SK-N-SH treated with all-trans-retinoic acid at 6 μM for 48 hours (cell line): ENCODE measurements around the gene SPRR4.

Experiments
- ARNTL ChIP-seq: fragments of 450-650 bp; formaldehyde crosslinking; IDR thresholded peaks from 2 replicates; pipeline ENCODE4 v1.5.0; 2020; ENCODE audit warnings: low read depth, mild to moderate bottlenecking, moderate library complexity, borderline replicate concordance
- CREB5 ChIP-seq: fragments of 250-450 bp; sonication (Bioruptor Pico); IDR thresholded peaks from 2 replicates; pipeline ENCODE4 v1.5.1; 2020; ENCODE audit warnings: low read depth, mild to moderate bottlenecking, moderate library complexity
- ESRRG ChIP-seq: fragments of 250-450 bp; sonication (Bioruptor Pico); IDR thresholded peaks from 2 replicates; pipeline ENCODE4 v1.6.1; 2021; ENCODE audit warnings: mild to moderate bottlenecking
- GLIS3 ChIP-seq: fragments of 250-450 bp; sonication (Bioruptor Pico); IDR thresholded peaks from 2 replicates; pipeline ENCODE4 v1.5.0; 2020; ENCODE audit warnings: mild to moderate bottlenecking, moderate library complexity
- ISL1 ChIP-seq: fragments of 250-450 bp; sonication (Bioruptor Pico); IDR thresholded peaks from 2 replicates; pipeline ENCODE4 v2.1.2; 2022; ENCODE audit warnings: mild to moderate bottlenecking, moderate library complexity
- PATZ1 ChIP-seq: fragments of 250-450 bp; sonication (Bioruptor Pico); IDR thresholded peaks from 2 replicates; pipeline ENCODE4 v1.8.0; 2020; ENCODE audit warnings: mild to moderate bottlenecking, moderate library complexity, borderline replicate concordance
- PPARA ChIP-seq: fragments of 250-450 bp; sonication (Bioruptor Pico); IDR thresholded peaks from 2 replicates; pipeline ENCODE4 v1.5.0; 2020; ENCODE audit warnings: mild to moderate bottlenecking, borderline replicate concordance
- RARB ChIP-seq: fragments of 250-450 bp; sonication (Bioruptor Pico); IDR thresholded peaks from 2 replicates; pipeline ENCODE4 v1.8.0; 2021; ENCODE audit warnings: mild to moderate bottlenecking, moderate library complexity
- SNAI2 ChIP-seq: fragments of 250-450 bp; sonication (Bioruptor Pico); IDR thresholded peaks from 2 replicates; pipeline ENCODE4 v1.5.0; 2020; ENCODE audit warnings: mild to moderate bottlenecking, moderate library complexity
- TCF4 ChIP-seq: fragments of 250-450 bp; sonication (Bioruptor Pico); IDR thresholded peaks from 2 replicates; pipeline ENCODE4 v1.8.0; 2021; ENCODE audit warnings: mild to moderate bottlenecking, moderate library complexity, borderline replicate concordance
- TOX ChIP-seq: fragments of 250-450 bp; sonication (Bioruptor Pico); IDR thresholded peaks from 2 replicates; pipeline ENCODE4 v1.8.0; 2021; ENCODE audit warnings: mild to moderate bottlenecking, moderate library complexity, borderline replicate concordance
- ZFP3 ChIP-seq: fragments of 250-450 bp; sonication (Bioruptor Pico); IDR thresholded peaks from 2 replicates; pipeline ENCODE4 v1.5.0; 2020; ENCODE audit warnings: mild to moderate bottlenecking, moderate library complexity
- ZFP30 ChIP-seq: fragments of 450-650 bp; formaldehyde crosslinking; IDR thresholded peaks from 2 replicates; pipeline ENCODE4 v1.5.0; 2022; ENCODE audit warnings: mild to moderate bottlenecking, moderate library complexity
- ZNF8 ChIP-seq: fragments of 450-650 bp; formaldehyde crosslinking; IDR thresholded peaks from 2 replicates; pipeline ENCODE4 v1.5.0; 2020; ENCODE audit warnings: mild to moderate bottlenecking, moderate library complexity

- no peak for TF ChIP-seq TOX (CRISPR knock-in tag)
- TF ChIP-seq ESRRG, result no peak
- TF ChIP-seq PATZ1 (CRISPR knock-in tag), result no peak
- TF ChIP-seq ARNTL (CRISPR knock-in tag), result no peak
- TF ChIP-seq GLIS3 (CRISPR knock-in tag), result no peak
- TF ChIP-seq ZFP30, result no peak
- no peak for TF ChIP-seq ZFP3 (CRISPR knock-in tag)
- TF ChIP-seq ISL1 (CRISPR knock-in tag), result no peak
- TF ChIP-seq CREB5, result no peak
- TF ChIP-seq TCF4 (CRISPR knock-in tag), result no peak
- no peak for TF ChIP-seq SNAI2
- TF ChIP-seq ZNF8 (CRISPR knock-in tag), result no peak
- no peak for TF ChIP-seq RARB
- TF ChIP-seq PPARA, result no peak
Observed at GRCh38 chr1:152964536-152964935, 5.9 kb upstream of the SPRR4 start.
